NK-92 (cell line): ENCODE measurements around the gene EFS.
"Not testable (repeated sequence)": the region's sequence is repeated elsewhere in the genome, so short reads cannot be mapped to it uniquely, and the experiment has no call there.

Experiments used
- DNase-seq: peaks from one replicate; lab custom pipeline; 2025; ENCODE audit not compliant: unreplicated experiment; lab: John Stamatoyannopoulos, UW

Gene EFS

DNA sequence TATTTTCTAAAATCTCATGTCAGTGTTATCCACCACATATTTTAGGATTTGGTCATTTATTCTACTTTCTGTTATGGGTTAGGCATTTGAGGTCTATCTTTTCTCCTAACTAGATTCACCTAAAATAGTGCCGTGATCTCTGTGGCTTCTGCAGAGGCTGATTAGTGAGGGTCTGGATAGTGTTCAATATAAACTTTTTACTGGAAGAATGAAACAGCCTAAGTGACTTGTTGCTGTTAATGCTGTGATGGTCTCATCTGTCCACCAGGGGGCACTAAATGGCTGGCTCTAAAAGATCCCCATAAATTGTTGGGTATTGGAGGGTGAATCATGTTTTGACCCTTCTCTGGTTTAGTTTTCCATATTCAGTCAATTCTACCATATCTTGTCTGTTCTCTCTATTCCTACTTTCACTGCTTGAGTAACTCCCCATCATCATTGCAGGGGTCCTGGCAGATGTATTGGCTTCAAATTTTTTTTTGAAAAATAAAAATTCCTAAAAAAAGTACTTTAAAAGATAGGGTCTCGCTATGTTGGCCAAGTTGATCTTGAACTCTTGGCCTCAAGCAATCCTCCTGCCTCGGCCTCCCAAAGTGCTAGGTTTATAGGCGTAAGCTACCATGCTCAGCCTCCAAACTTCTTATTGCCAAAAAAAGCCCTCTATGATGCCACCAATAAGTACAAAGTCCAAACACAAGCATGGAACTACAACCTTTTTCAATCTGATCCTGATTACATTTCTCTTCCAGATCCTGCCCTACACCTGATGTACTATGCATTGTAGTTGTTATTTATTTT is 36.8 kb downstream of the EFS start:
- no peak for DNase-seq

DNA sequence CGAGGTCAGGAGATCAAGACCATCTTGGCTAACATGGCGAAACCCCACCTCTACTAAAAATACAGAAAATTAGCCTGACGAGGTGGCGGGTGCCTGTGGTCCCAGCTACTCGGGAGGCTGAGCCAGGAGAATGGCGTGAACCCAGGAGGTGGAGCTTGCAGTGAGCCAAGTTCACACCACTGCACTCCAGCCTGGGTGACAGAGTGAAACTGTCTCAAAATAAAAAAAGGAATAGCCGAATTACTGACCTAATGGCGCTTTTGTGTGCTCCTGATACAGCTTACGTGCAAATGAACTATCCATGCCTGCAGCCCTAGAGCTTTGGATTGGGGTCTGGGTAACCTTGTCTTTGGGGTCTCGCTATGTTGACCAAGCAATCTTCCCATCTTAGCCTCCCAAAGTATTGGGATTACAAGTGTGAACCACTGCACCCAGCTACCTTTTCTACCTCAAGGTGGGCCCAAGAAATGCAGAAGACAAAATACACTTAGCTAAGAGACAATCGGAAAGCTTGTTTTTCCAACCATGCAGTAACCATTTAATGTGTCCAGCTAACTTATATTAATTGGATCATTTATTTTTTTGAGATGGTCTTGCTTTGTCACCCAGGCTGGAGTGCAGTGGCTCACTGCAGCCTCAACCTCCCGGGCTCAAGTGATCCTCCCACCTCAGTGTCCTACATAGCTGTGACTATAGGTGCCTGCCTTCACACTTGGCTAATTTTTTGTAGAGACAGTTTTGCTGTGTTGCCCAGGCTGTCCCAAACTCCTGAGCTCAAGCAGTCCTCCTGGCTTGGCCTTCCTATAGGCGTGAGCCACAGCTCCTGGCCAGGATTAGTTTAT is 38.3 kb downstream of the EFS start:
- no peak for DNase-seq

GRCh38 chr14:23325746-23326145 is 39.2 kb downstream of the EFS start:
- not testable (repeated sequence) for DNase-seq

- DNase-seq: no peak
Measured at GRCh38 chr14:23324993-23325392, 40.0 kb downstream of the EFS start.

- no peak for DNase-seq
Measured at GRCh38 chr14:23324455-23324846, 40.5 kb downstream of the EFS start.

DNA sequence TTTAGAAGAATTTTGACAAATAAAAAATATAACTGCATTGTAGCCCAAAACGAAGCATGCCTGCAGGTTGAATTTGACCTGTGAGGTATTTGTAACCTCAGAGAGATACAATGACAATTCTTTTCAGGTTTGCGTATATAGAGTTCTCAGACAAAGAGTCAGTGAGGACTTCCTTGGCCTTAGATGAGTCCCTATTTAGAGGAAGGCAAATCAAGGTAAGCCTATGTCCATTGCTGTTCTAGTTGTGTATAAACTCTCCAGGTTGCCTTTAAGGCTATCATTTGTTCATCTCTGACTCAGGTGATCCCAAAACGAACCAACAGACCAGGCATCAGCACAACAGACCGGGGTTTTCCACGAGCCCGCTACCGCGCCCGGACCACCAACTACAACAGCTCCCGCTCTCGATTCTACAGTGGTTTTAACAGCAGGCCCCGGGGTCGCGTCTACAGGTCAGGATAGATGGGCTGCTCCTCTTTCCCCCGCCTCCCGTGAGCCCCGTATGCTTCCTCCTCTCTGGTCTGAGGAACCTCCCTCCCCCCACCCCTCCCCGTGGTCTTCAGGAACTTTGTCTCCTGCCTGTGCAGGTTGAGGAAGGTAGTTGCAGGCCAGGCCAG is 41.0 kb downstream of the EFS start:
- no peak for DNase-seq

- DNase-seq: no peak
Measured at GRCh38 chr14:23322568-23323517, 42.1 kb downstream of the EFS start.

- DNase-seq: no peak
Measured at GRCh38 chr14:23321572-23322547, 43.1 kb downstream of the EFS start.

GRCh38 chr14:23320584-23321571 is 44.1 kb downstream of the EFS start, which contains the start of gene PABPN1:
Gene PABPN1 (plus strand): TSS chr14:23321457. CDS start chr14:23321470, 13 bp downstream.
- peak; percentile 100 for DNase-seq

DNA sequence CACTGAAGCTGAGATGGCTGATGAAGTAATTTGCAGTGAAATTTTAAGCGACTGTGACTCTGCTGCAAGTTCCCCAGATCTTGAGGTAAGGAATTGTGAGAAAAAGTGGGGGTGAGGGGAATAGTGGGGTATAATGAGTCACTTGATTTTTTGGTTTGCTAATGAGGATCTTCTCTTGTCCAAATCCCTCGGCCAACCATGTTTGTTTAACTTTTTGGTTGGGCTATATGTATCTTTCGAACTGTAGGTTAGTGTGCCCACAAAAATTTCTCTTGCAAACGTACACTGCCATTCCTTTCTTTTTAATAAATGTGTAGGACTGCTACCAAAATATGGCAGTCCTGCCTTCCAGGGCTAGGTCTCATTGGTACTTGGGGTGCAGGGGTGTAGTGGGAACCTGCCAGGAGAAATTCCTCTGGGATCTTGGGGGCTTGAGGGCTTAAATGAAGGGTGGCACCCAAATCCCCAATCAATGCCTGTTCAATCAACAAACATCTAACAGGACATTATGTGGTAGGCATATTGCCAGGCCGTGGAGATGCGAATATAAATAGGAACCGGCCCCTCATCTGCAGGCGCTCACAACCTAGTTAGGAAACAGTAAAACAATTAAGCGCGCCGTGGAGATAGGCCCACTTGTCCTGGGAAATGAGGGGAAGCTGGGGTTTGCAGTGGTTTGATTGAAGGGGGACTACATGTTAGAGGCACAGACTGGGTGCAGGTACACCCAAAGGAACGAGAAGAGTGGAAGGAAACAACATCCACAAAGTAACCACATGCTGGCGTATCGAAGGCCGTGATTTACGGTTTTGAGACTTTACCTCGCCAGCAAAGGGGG is 45.0 kb downstream of the EFS start:
- no peak for DNase-seq

GRCh38 chr14:23316300-23316699 is 48.7 kb downstream of the EFS start:
- DNase-seq: no peak

DNA sequence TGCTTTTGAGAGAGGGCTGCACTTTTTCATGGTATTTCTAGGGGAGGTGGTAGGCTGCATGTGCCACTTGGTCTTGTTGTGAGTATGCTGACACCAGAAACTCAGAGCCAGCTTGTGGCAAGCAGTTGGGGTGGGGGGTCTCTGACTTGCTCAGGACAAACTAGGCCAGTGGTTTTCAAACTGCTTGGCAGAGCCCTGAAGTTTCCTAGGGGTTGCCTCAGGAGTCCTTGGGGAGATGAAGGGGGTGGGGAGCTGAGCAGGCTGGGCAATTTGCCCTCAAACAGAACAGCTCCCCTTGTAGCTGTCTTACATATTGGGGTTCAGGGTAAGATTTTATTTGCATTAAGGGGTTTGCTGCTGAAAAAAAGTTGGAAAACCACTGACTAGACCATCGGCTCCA is 54.4 kb downstream of the EFS start:
- DNase-seq: no peak

GRCh38 chr14:23308721-23309445 is 56.1 kb downstream of the EFS start:
- DNase-seq: no peak

- no peak for DNase-seq
Measured at GRCh38 chr14:23307687-23308644, 57.0 kb downstream of the EFS start.

- DNase-seq: no peak
Measured at GRCh38 chr14:23307146-23307530, 57.8 kb downstream of the EFS start.
